ENCODE results near the gene LRRC23.

- TF ChIP-seq EZH2 (IDR thresholded peaks at IDR 0.05; ENCODE audit: low read length) (no peak), CTCF (optimal IDR thresholded peaks at IDR 0.05 in 1 of 3, IDR thresholded peaks at IDR 0.05 in 1 of 3, conservative IDR thresholded peaks at IDR 0.05 in 1 of 3; ENCODE audit: extremely low read depth in 1 of 3, insufficient read depth in 2 of 3, low read length in 3 of 3) (no peak)
Observed at GRCh38 chr12:6953442-6954315, 49.1 kb downstream of the LRRC23 start.
